Activated T-cell treated with anti-CD3 and anti-CD28 coated beads for 1 hour (primary cell): Measurements from ENCODE around the gene TBC1D1.
"Not testable (repeated sequence)": the region's sequence is repeated elsewhere in the genome, so short reads cannot be mapped to it uniquely, and the experiment has no call there.

Experiments used
- DNase-seq: peaks from one replicate; pipeline ENCODE4 v3.0.0-alpha.2; 2020; ENCODE audit warnings: low read depth

The TBC1D1 gene

GRCh38 chr4:37968747-37969146, 77.9 kb downstream of the TBC1D1 start:
- no peak for DNase-seq

- peak; percentile 38 for DNase-seq
Observed at GRCh38 chr4:37970702-37971101, 79.8 kb downstream of the TBC1D1 start.

- no peak for DNase-seq
Observed at GRCh38 chr4:37971202-37971601, 80.3 kb downstream of the TBC1D1 start.

- no peak for DNase-seq
Observed at GRCh38 chr4:37973441-37973840, 82.6 kb downstream of the TBC1D1 start.

- DNase-seq = not testable (repeated sequence)
Observed at GRCh38 chr4:37975321-37975822, 84.5 kb downstream of the TBC1D1 start.

GRCh38 chr4:37976507-37976906, 85.6 kb downstream of the TBC1D1 start:
- no peak for DNase-seq

- peak; percentile 70 for DNase-seq
Observed at GRCh38 chr4:37976991-37977470, 86.1 kb downstream of the TBC1D1 start.

GRCh38 chr4:37977471-37978247, 86.8 kb downstream of the TBC1D1 start:
- DNase-seq = peak; percentile 68

- DNase-seq = peak; percentile 15
Observed at GRCh38 chr4:37978248-37978924, 87.5 kb downstream of the TBC1D1 start.

- DNase-seq = no peak
Observed at GRCh38 chr4:37980246-37980645, 89.4 kb downstream of the TBC1D1 start.

GRCh38 chr4:37981425-37981824, 90.5 kb downstream of the TBC1D1 start:
- DNase-seq = no peak

- DNase-seq = no peak
Observed at GRCh38 chr4:37981844-37982720, 91.2 kb downstream of the TBC1D1 start.

GRCh38 chr4:37982736-37983135, 91.9 kb downstream of the TBC1D1 start:
- no peak for DNase-seq

GRCh38 chr4:37983951-37984350, 93.1 kb downstream of the TBC1D1 start:
- DNase-seq = no peak

- DNase-seq = no peak
Observed at GRCh38 chr4:37985730-37986275, 94.9 kb downstream of the TBC1D1 start.

- no peak for DNase-seq
Observed at GRCh38 chr4:37988670-37989069, 97.8 kb downstream of the TBC1D1 start.

- no peak for DNase-seq
Observed at GRCh38 chr4:37989398-37990260, 98.7 kb downstream of the TBC1D1 start.

GRCh38 chr4:37990731-37991245, 99.9 kb downstream of the TBC1D1 start:
- no peak for DNase-seq

- no peak for DNase-seq
Observed at GRCh38 chr4:37991623-37992410, 100.9 kb downstream of the TBC1D1 start.

- no peak for DNase-seq
Observed at GRCh38 chr4:37993806-37994205, 102.9 kb downstream of the TBC1D1 start.
